ENCODE data around the gene TMEM266.

Gene TMEM266

GRCh38 chr15:76155731-76156130, 95.9 kb downstream of the TMEM266 start:
- Histone ChIP-seq H3K4me1 (ENCODE audit: control insufficient read depth, insufficient read depth, low read length) (peaks cover 9% of the 10 kb centered on the region), H3K9ac (ENCODE audit: low read depth, low read length) (no peak overlapping the region)

GRCh38 chr15:76158226-76158625, 98.4 kb downstream of the TMEM266 start:
- Histone ChIP-seq H3K4me1 (ENCODE audit: control insufficient read depth, insufficient read depth, low read length) (no peaks in the 10 kb centered on the region), H3K36me3 (ENCODE audit: control insufficient read depth, insufficient read depth, low read length) (no peaks in the 10 kb centered on the region), H3K27me3 (ENCODE audit: control insufficient read depth, insufficient read depth, low read length) (no peaks in the 10 kb centered on the region), H3K9ac (ENCODE audit: low read depth, low read length) (no peak overlapping the region), H3K4me3 (ENCODE audit: low read depth, low read length) (no peak overlapping the region), H3K9me3 (ENCODE audit: control insufficient read depth, insufficient read depth, low read length) (no peaks in the 10 kb centered on the region)

More at GRCh38 chr15:76155731-76156130, 95.9 kb downstream of the TMEM266 start:
- Histone ChIP-seq H3K4me3 (ENCODE audit: low read depth, low read length) (no peak overlapping the region), H3K9me3 (ENCODE audit: control insufficient read depth, insufficient read depth, low read length) (no peaks in the 10 kb centered on the region), H3K27me3 (ENCODE audit: control insufficient read depth, insufficient read depth, low read length) (no peaks in the 10 kb centered on the region), H3K36me3 (ENCODE audit: control insufficient read depth, insufficient read depth, low read length) (no peaks in the 10 kb centered on the region)

GRCh38 chr15:76158815-76159214, 99.0 kb downstream of the TMEM266 start:
- Histone ChIP-seq H3K27me3 (ENCODE audit: control insufficient read depth, insufficient read depth, low read length) (no peaks in the 10 kb centered on the region), H3K9me3 (ENCODE audit: control insufficient read depth, insufficient read depth, low read length) (no peaks in the 10 kb centered on the region)

GRCh38 chr15:76159282-76159681, 99.5 kb downstream of the TMEM266 start:
- Histone ChIP-seq H3K4me3 (ENCODE audit: low read depth, low read length) (no peak overlapping the region), H3K27me3 (ENCODE audit: control insufficient read depth, insufficient read depth, low read length) (no peaks in the 10 kb centered on the region), H3K36me3 (ENCODE audit: control insufficient read depth, insufficient read depth, low read length) (no peaks in the 10 kb centered on the region), H3K4me1 (ENCODE audit: control insufficient read depth, insufficient read depth, low read length) (no peaks in the 10 kb centered on the region), H3K9ac (ENCODE audit: low read depth, low read length) (no peak overlapping the region), H3K9me3 (ENCODE audit: control insufficient read depth, insufficient read depth, low read length) (no peaks in the 10 kb centered on the region)

More at GRCh38 chr15:76158815-76159214, 99.0 kb downstream of the TMEM266 start:
- H3K9ac ChIP-seq (ENCODE audit: low read depth, low read length): no peak overlapping the region
- no peaks in the 10 kb centered on the region for H3K4me1 ChIP-seq (ENCODE audit: control insufficient read depth, insufficient read depth, low read length)
- no peak overlapping the region for H3K4me3 ChIP-seq (ENCODE audit: low read depth, low read length)
- H3K36me3 ChIP-seq (ENCODE audit: control insufficient read depth, insufficient read depth, low read length): no peaks in the 10 kb centered on the region

GRCh38 chr15:76160426-76161152, 100.8 kb downstream of the TMEM266 start:
- H3K4me1 ChIP-seq (ENCODE audit: control insufficient read depth, insufficient read depth, low read length): no peaks in the 10 kb centered on the region
- H3K9ac ChIP-seq (ENCODE audit: low read depth, low read length): no peak overlapping the region
- H3K4me3 ChIP-seq (ENCODE audit: low read depth, low read length): no peak overlapping the region
- H3K27me3 ChIP-seq (ENCODE audit: control insufficient read depth, insufficient read depth, low read length): no peaks in the 10 kb centered on the region
- H3K36me3 ChIP-seq (ENCODE audit: control insufficient read depth, insufficient read depth, low read length): no peaks in the 10 kb centered on the region
- H3K9me3 ChIP-seq (ENCODE audit: control insufficient read depth, insufficient read depth, low read length): no peaks in the 10 kb centered on the region

GRCh38 chr15:76161153-76162035, 101.6 kb downstream of the TMEM266 start:
- Histone ChIP-seq H3K9ac (ENCODE audit: low read depth, low read length) (no peak overlapping the region), H3K27me3 (ENCODE audit: control insufficient read depth, insufficient read depth, low read length) (no peaks in the 10 kb centered on the region), H3K36me3 (ENCODE audit: control insufficient read depth, insufficient read depth, low read length) (no peaks in the 10 kb centered on the region), H3K4me3 (ENCODE audit: low read depth, low read length) (no peak overlapping the region), H3K4me1 (ENCODE audit: control insufficient read depth, insufficient read depth, low read length) (no peaks in the 10 kb centered on the region), H3K9me3 (ENCODE audit: control insufficient read depth, insufficient read depth, low read length) (no peaks in the 10 kb centered on the region)

- Histone ChIP-seq H3K9me3 (ENCODE audit: control insufficient read depth, insufficient read depth, low read length) (no peaks in the 10 kb centered on the region), H3K4me1 (ENCODE audit: control insufficient read depth, insufficient read depth, low read length) (no peaks in the 10 kb centered on the region), H3K36me3 (ENCODE audit: control insufficient read depth, insufficient read depth, low read length) (no peaks in the 10 kb centered on the region), H3K27me3 (ENCODE audit: control insufficient read depth, insufficient read depth, low read length) (no peaks in the 10 kb centered on the region), H3K9ac (ENCODE audit: low read depth, low read length) (no peak overlapping the region), H3K4me3 (ENCODE audit: low read depth, low read length) (no peak overlapping the region)
These were observed 102.2 kb downstream of the TMEM266 start for GRCh38 chr15:76162036-76162398.

GRCh38 chr15:76162784-76163456, 103.1 kb downstream of the TMEM266 start:
- Histone ChIP-seq H3K27me3 (ENCODE audit: control insufficient read depth, insufficient read depth, low read length) (no peaks in the 10 kb centered on the region), H3K4me1 (ENCODE audit: control insufficient read depth, insufficient read depth, low read length) (no peaks in the 10 kb centered on the region), H3K36me3 (ENCODE audit: control insufficient read depth, insufficient read depth, low read length) (no peaks in the 10 kb centered on the region), H3K9me3 (ENCODE audit: control insufficient read depth, insufficient read depth, low read length) (no peaks in the 10 kb centered on the region), H3K4me3 (ENCODE audit: low read depth, low read length) (no peak overlapping the region), H3K9ac (ENCODE audit: low read depth, low read length) (peak overlapping the region; percentile 12)

GRCh38 chr15:76163457-76164295, 103.9 kb downstream of the TMEM266 start:
- H3K4me3 ChIP-seq (ENCODE audit: low read depth, low read length): no peak overlapping the region
- no peaks in the 10 kb centered on the region for H3K27me3 ChIP-seq (ENCODE audit: control insufficient read depth, insufficient read depth, low read length)
- no peaks in the 10 kb centered on the region for H3K36me3 ChIP-seq (ENCODE audit: control insufficient read depth, insufficient read depth, low read length)
- peaks cover 2% of the 10 kb centered on the region for H3K4me1 ChIP-seq (ENCODE audit: control insufficient read depth, insufficient read depth, low read length)
- peak overlapping the region; percentile 12 for H3K9ac ChIP-seq (ENCODE audit: low read depth, low read length)
- H3K9me3 ChIP-seq (ENCODE audit: control insufficient read depth, insufficient read depth, low read length): no peaks in the 10 kb centered on the region

GRCh38 chr15:76164602-76165001, 104.8 kb downstream of the TMEM266 start:
- Histone ChIP-seq H3K4me1 (ENCODE audit: control insufficient read depth, insufficient read depth, low read length) (peaks cover 4% of the 10 kb centered on the region), H3K4me3 (ENCODE audit: low read depth, low read length) (no peak overlapping the region), H3K36me3 (ENCODE audit: control insufficient read depth, insufficient read depth, low read length) (no peaks in the 10 kb centered on the region), H3K9ac (ENCODE audit: low read depth, low read length) (no peak overlapping the region), H3K27me3 (ENCODE audit: control insufficient read depth, insufficient read depth, low read length) (no peaks in the 10 kb centered on the region), H3K9me3 (ENCODE audit: control insufficient read depth, insufficient read depth, low read length) (no peaks in the 10 kb centered on the region)

GRCh38 chr15:76165951-76166350, 106.2 kb downstream of the TMEM266 start:
- Histone ChIP-seq H3K9me3 (ENCODE audit: control insufficient read depth, insufficient read depth, low read length) (no peaks in the 10 kb centered on the region), H3K4me1 (ENCODE audit: control insufficient read depth, insufficient read depth, low read length) (peaks cover 4% of the 10 kb centered on the region), H3K36me3 (ENCODE audit: control insufficient read depth, insufficient read depth, low read length) (no peaks in the 10 kb centered on the region), H3K27me3 (ENCODE audit: control insufficient read depth, insufficient read depth, low read length) (no peaks in the 10 kb centered on the region), H3K4me3 (ENCODE audit: low read depth, low read length) (no peak overlapping the region), H3K9ac (ENCODE audit: low read depth, low read length) (no peak overlapping the region)

Data from iPS-15b (cell line).